Activated CD8-positive, alpha-beta memory T cell treated with anti-CD3 and anti-CD28 coated beads, Interleukin-2, amount 50 U/mL, for 1 hour (primary cell): ENCODE measurements around the gene SLC10A3.
"Not testable (repeated sequence)": the region's sequence is repeated elsewhere in the genome, so short reads cannot be mapped to it uniquely, and the experiment has no call there.

Source experiments
- DNase-seq: peaks from one replicate; pipeline ENCODE4 v3.0.0-alpha.2; 2020; ENCODE audit errors: extremely low read depth

Gene SLC10A3

DNA sequence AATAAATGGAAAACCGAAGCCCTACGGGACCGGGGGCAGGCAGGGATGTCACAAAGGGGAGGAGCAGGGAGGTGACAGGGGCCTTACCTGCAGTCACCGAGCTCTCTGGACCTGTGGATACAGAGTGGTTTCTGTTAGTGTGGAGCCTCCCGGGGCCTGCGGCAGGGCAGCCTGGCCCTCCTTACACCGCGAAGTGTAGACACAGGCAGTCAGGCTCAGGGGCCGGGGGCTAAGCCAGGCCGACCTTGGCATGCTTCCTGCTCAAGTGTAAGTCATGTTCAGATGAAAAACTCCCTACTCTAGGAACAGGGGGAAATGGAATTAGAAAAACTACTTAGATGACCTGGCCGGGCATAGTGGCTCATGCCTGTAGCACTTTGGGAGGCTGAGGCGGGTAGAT is 21.3 kb upstream of the SLC10A3 start:
- DNase-seq: no peak

DNA sequence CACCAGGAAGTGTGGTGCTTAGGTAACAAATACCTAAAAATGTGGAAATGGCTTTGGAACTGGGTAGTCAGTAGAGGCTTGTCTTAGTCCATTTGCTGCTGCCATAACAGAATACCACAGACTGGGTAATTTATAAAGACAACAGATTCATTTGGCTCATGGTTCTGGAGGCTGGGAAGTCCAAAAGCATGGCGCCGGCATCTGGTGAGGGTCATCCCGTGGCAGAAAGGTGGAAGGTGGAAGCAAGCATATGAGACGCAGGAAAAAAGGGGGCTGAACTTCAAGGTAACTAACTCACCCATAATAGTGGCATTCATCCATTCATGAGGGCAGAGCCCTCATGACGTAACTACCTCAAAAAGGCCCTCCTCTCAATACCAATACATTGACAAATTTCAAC is 19.0 kb upstream of the SLC10A3 start:
- DNase-seq: no peak

DNA sequence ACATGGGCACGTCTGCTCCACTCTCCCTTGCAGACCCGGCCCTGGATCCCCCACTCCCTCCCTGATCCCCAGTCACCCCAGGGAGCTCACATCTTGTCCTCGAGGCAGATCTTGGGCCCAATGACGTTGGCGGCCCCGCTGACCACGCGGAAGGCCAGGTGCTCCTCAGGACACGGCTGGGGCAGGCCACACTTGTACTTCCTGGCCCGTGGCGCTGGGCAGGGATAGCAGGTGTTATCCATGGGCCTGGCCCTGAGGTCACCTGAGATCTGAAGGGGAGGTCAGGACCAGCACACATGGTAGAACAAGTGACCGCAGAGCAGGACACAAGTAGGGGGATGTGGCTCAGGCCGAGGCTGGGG is 17.9 kb upstream of the SLC10A3 start:
- DNase-seq: no peak

DNA sequence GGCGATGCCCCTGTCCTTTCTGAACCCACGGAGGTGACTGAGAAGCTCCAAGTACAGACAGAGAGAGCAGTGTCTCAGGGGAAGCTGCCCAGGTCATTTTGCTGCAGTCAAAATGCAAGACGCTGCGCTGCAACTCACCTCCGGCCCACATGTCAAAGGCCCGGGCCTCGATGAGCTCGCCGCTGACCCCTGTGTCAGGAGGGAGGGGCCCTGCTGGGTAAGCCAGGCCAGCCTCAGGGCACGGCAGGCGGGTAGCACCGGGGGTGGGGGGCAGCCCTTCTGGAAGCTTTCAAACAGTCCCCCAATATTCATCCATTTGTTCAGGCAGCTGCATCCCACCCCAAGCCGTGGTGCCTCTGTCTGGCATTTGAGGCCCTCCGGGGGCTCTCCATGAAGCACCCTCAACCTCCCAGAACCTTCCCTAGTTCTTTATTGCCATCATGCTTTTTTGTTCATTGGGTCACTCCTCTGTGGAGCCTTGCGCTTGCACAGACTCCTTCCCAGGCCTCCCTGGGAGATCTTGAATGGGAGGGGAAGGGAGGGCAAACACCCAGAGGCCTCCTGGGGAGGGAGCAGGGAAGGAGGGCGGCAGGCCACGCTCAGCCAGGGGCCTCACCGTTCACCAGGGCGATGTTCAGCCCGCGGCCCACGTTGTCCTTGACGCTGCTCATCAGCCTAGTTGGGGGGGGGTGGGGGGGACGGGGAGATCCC is 17.4 kb upstream of the SLC10A3 start:
- no peak for DNase-seq

DNA sequence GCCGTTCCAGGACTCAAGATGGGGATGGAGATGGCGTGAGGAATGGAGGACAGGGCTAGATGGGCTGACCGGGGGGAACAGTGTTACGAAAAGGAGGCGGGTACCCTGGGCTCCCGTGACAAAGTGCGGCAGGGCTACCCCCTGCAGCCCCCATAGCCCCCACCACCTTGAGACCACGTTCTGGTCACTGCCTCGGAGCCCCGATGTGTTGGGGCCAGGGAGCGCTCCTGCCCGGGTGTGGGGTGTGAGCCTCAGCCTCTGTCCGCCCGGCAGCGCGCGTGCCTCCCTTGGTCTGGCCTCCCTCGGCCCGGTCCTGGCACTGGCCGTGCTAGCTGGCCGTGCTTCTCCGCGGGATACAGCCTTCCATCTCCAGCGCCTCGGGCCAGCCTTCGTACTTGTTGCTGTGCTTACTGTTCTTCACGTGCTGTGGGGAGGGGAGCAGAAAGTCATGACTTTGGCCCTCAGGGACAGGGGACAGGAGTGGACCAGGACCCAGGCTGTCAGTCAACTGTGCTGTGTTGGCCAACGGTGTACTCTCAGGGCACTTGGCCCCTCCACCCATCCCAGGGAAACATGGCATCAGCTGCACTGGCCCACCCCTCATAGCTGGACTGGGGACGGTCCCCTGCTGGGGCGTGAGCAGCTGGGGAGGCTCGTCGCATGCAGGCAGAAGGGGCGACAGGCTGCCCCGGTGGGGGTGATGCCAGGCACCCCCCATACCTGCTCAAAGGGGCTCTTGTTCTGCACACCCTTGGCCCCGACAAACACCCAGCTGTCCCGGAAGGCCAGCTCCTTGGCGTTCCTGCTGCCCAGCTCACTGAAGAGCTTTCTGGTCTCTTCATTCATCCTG is 16.3 kb upstream of the SLC10A3 start:
- DNase-seq: no peak

DNA sequence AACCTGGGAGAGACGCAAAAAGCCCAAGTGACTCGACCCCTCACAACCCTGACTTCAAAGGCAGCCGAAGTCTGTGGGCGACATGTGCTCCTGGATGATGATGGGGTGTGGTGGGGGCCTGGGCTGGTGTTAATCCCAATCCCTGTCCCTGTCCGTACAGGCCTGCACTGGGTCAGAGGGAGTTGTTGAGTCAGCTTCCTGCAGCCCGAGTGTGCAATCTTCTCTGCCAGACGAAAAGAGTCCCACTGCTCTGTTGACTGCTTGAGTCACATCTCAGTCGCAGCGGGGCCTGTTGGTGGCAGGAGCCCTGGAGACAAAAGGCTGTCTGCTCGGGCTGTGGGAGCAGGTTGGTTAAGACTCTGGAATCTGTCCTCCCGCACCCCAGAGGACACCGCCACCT is 15.3 kb upstream of the SLC10A3 start:
- no peak for DNase-seq

DNA sequence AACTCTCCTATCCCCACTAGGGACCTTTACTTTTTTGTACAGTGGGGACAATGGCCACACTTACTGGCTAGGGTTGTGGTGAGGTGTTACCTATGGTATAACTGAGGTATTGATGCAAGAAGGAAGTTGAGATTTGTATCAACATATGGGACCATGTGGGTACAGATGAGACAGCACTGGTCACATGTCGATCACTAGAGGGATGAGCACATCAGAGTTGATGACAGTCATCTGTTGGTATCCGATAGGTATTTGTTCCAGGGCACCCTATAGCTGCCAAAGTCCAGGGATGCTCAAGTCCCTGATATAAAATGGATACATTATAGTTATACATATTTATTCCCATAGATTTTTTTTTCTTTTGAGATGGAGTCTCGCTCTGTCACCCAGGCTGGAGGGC is 12.6 kb upstream of the SLC10A3 start:
- no peak for DNase-seq

DNA sequence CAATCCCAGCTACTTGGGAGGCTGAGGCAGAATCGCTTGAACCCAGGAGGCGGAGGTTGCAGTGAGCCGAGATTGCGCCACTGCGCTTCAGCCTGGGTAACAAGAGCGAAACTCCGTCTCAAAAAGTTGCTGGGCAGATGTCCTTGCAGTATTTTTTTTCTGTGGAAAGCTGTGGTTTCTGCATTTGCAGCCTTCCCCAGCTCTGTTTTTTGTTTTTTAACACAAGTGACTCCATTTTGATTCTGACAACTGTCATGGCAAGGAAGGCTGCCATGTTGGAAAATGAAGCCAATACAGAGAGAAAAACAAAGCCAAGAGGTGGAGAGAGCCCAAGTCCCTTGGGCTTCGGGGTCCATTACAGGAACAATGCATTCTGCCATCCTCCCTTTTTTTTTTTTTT is 11.7 kb upstream of the SLC10A3 start:
- no peak for DNase-seq

DNA sequence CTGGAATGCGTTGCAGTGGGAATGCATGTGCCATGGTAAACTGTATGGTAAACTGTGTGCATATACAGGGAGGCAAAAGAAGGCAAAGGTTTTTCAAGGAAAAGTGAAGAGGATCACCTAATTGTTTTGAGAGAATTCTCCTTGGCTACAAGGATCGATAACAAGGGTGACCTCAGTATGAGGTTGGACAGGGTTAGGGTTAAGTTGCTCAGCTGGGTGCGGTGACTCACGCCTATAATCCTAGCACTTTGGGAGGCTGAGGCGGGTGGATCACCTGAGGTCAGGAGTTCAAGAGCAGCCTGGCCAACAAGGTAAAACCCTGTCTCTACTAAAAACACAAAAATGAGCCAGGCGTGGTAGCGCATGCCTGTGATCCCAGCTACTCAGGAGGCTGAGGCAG is 11.0 kb upstream of the SLC10A3 start:
- not testable (repeated sequence) for DNase-seq

DNA sequence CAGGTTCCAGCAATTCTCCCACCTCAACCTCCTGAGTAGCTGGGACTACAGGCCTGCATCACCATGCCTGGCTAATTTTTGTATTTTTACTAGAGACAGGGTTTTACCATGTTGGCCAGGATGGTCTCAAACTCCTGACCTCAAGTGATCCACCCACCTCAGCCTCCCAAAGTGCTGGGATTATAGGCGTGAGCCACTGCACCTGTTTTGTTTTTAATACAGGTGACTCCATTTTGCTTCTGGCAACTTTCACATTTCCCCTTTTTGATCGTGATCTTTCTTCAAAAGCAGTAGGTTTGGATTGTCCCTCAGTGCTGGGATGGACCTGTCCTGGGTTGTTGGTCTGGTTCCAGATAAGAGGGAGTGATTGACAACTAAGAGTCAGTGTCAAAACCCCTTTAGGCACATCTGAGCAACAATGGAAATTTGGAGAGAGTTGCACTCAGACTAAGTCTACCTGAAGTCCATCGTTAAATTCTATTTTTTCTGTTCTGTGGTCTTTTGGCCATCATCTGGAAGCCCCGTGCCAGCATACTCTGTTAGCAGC is 6.2 kb upstream of the SLC10A3 start:
- DNase-seq: not testable (repeated sequence)

DNA sequence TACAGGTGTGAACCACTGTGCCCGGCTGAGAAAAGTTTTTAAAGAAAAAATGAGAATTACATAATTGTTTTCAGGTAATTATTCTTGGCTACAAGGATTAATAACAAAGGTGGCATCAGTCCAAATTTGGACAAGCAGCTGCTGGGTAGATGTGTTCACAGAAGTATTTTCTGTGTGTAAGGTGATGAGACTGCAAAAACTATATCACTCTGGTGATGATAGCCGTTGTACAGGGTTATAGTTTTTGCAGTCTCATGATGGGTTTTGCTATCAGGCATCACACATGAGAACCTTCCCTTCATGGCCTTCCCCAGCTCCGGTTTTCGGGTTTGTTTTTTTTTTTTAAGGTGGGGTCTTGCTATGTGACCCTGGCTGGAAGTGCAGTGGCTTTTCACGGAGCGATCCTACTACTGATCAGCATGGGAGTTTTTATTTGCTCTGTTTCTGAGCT is 5.1 kb upstream of the SLC10A3 start:
- no peak for DNase-seq

DNA sequence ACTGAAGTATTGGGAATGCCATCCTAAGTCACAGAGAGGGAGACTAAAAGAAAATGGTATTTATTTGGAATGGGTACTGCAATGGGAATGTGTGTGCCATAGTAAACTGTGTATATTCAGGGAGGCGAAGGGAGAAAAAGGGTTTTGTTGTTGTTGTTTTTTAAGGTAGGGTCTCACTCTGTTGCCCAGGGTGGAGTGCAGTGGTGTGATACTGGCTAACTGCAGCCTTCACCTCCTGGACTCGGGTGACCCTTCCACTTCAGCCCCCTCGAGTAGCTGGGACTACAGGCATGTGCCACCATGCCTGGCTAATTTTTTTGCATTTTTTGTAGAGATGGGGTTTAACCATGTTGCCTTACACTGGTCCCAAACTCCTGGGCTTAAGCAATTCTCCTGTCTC is 4.3 kb upstream of the SLC10A3 start:
- no peak for DNase-seq

DNA sequence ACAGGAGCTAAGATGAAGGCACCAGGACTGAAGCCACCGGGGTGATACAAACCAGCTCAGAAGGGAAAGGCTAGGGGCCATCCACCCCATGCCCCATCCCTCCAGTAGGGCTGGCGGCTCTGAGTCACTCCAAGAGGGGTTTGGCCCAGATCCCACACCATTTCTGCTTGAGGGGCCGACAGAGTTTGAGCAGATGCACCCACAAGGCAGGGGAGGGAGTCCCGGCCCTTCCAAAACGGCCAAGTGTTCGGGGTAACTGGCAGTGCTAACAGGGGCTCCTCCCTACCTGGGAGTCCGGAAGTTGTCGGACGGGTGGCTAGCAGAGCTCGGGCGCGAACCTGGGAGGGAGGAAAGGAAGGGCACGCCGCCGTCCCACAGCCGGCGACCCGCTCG is 412 bp downstream of the SLC10A3 start:
- DNase-seq: no peak

DNA sequence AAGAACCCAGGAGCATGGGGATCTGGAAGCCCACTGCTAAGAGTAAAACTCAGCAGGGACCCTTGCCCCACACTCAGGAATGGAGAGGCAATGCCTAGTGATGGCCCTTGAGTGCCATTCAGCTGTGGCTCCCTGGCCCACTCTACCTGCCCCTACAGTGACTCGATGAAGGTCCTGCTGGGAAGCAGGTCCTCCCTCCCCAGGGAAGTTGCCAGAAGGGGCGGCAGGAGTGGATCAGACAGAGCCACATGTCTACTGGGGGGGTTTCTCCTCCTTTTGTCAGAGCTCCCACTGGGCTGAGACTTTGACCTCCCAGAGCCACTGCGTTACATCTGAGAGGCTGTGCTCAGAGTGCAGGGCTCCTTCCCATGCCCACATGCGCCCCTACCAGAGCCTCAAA is 1.2 kb downstream of the SLC10A3 start:
- no peak for DNase-seq

DNA sequence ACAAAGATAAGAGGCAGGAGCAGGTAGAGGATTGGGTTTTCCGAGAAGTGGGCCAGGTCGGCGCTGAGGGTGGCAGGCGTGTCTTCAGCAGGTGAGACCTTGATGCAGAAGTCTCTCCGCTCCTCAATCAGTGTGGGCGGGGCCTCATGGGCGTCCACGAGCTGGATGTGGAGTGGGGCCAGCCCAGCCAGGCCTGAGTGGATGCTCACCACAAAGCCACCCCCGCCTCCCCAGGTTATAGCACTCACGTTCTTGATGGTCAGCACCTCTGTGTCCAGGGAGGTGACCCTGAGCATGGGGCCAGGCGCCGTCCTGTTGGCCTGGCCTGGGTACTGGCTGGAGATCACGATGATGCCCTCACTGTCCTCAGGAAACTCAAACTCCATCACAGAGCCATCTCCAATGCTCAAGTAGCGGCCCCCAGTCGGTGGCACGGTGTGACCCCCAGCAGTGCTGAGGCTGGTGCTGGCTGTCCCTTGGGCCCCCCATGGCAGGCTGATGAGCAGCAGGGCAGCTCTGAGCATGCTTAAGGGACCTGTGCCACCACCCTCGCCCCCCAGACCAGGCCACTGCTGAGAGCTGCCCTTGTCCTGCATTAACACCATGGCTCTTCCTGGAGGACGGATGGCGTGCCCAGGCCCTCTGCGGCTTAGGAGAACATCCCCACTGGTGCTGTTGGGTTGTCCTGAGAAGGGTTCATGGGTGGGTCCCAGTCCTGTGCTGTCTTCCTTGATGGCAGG is 1.9 kb downstream of the SLC10A3 start:
- DNase-seq: no peak

DNA sequence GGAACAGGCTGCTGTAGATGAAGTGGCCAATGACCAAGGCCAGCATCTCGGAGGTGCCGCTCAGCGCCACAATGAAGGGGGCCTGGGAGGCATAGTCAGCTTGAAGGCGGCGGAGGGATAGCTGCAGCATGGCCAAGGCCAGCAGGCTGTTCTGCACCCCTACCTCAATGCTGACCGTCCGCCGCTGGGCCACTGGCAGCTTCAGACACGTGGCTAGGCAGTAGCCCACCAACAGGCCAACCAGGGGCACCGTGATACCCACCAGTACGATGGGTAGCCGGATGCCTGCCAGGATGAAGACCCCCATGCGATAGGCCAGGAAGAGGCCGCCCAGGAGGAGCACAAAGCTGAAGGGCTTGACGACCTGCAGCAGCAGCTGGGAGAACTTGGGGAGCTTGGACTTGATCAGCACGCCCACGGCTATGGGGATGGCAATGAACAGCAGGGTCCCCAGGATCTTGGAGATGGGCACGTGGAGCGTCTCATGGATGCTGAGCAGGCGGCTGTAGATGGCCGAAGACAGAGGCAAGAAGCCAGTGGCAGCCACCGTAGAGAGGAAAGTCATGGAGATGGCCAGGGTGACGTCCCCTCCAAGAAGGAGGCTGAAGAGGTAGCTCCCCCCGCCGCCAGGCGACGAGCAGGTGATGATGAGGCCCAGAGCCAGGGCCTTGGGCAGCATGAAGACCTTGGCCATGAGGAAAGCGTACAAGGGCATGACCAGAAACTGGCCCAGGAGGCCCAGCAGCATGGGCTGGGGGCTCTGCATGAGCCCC is 2.7 kb downstream of the SLC10A3 start:
- no peak for DNase-seq

DNA sequence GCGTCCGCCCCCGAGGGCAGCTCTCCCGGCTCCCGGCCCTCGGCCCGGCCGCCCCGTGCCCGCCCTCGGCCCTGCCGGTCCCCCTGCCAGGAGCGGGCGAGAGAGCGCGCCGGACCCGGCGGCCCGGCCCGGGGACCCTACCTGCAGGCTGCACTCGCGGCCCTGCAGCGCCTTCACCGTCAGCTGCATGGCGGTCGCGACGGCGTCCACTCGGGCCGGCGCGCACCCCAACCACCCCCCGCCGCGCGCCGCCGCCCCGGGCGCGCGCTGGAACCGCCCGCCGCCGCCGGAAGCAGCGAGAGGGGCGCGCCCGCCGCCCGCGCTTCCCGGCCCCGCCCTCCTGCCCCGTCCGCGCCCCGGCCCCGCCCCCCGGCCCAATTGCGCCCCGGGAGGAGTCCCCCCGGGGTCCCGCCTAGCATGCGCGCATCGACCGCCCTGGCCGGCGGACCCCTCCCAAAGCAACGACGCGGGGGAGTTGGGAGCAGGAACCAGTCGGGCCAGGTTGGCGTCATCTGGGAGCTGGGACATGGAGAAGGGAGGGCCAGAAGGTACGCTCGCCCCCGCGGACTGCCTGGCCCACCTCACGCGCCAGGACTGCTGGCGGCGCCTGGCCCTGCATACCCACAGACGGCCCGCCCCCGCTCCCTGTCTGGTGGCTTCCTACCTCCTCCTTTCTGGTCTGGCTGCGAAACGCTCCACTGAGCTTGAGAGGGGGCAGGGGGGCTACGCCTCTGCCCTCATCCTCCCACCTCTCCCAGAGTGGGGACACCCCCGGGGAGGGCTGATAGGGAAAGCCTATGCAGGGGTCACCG is 3.8 kb downstream of the SLC10A3 start, which contains the start of gene UBL4A:
TSS of gene UBL4A (minus strand) at position 220 of the 812 bp plus-strand sequence. CDS start at position 189, 31 bp downstream.
- DNase-seq: no peak

DNA sequence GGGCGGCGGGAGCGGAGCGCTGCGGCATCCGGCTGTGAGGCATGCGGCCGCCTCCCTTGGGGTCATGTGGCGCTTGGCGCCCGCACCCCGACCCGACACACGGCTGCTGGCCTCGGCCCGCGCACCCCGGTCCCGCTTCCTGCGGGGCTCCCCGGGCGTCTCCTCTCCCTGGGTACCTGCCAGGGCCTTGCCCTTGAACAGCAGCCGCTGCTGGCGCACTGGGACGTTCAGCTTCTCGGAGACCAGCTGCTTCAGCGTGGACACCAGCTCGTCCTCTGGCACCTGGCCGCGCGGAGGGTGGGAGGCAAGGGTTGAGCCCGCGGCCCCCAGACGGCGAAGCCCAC is 4.4 kb downstream of the SLC10A3 start:
- DNase-seq: no peak

DNA sequence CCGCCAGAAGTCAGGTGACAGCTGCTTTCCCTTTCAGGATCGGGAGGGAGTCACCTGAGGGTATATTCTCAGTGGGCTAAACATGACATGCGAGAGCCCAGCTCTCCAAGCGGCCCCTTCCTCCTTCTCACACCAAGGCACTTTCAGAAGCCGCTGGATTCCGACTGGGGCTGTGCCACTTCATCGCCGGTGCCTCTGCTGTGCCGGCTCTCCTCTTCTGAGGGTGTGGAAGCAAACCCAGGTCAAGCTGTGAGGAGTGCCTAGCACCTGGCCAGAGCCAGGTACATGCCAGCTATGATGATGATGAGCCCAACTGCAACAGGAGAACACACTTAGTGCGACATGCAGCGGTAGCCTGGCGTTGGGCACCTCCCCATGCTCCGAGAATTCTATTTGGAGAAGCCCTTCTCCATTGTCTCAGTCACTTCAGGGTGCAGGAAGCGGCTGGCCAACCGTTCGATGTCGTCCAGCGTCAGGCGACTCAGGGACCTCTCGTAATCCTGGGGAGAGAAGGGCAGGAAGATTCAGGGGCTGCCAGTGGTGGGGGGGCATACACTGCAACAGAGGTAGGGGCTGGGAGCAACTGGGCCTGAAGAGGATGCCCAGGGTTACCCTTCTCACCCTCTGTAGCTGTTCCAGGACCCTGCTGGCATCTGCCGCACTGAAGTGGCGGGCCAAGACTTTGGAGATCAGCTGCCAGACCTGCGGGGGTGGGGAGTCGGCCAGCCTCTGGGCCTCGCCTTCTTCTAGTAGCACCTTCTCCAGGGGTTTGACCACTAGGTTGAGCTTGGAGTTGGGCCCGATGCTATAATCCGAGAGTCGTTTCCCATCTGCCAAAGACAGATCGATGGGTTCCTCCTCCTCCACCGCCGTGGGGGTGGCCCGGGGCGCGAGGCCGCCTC is 5.0 kb downstream of the SLC10A3 start:
- no peak for DNase-seq
